B cell (primary cell): ENCODE results near the gene TECR. TPM values are rescaled to one million over a fixed set of nuclear protein-coding genes. Genes with fewer than 3 reads are reported as not detected.

ENCODE experiments used
- ATAC-seq: fragments of 200-7000 bp; cut with Tn5 transposase; one replicate; pipeline ENCODE4 v1.10.0; 2021; ENCODE audit warnings: low read depth, mild to moderate bottlenecking, moderate number of reproducible peaks, moderate library complexity
- CTCF ChIA-PET: fragments of 350-600 bp; sonication (Branson Sonifier 250); formaldehyde crosslinking; loops from one replicate; lab custom pipeline; 2021; ENCODE audit warnings: antibody characterized with exemption, inconsistent platforms; lab: Charles Lee
- POLR2A ChIA-PET: fragments of 350-600 bp; sonication (Branson Sonifier 250); formaldehyde crosslinking; loops from one replicate; lab custom pipeline; 2021; ENCODE audit warnings: antibody characterized with exemption; lab: Charles Lee
- DNase-seq: peaks from one replicate; pipeline ENCODE4 v3.0.0; 2013
- H2AFZ ChIP-seq: 2 replicates; pipeline ENCODE4 v1.6.1; 2012; ENCODE audit warnings: mild to moderate bottlenecking, low read depth, low read length; ENCODE audit not compliant: insufficient read depth, poor library complexity, severe bottlenecking
- H3K27ac ChIP-seq, 2 donors: 1 replicate in 1 of 2; 2 replicates in 1 of 2; pipeline ENCODE4 v1.5.1; 2012 to 2013; ENCODE audit warnings: low read length in 2 of 2, mild to moderate bottlenecking in 2 of 2, moderate library complexity in 1 of 2
- H3K27me3 ChIP-seq, 4 experiments: fragments of 200-600 bp in 1 of 4; sonication (generic) in 1 of 4; replicated peaks in 1 of 4; 1 replicate in 2 of 4; 2 replicates in 2 of 4; pipeline versions ENCODE4 v1.6.1 to v1.7.0; 2013 to 2016; ENCODE audit warnings: low read length in 3 of 4, mild to moderate bottlenecking in 2 of 4, mixed read lengths in 1 of 4, moderate library complexity in 1 of 4; ENCODE audit not compliant: insufficient read depth in 4 of 4, control insufficient read depth in 3 of 4; ENCODE audit errors: control extremely low read depth in 1 of 4
- H3K36me3 ChIP-seq, 2 experiments: replicated peaks in 1 of 2; 1 replicate in 1 of 2; 2 replicates in 1 of 2; pipeline versions ENCODE4 v1.6.1 to v1.7.1; 2013; ENCODE audit warnings: low read length in 1 of 2; ENCODE audit not compliant: insufficient read depth in 2 of 2, control insufficient read depth in 1 of 2; ENCODE audit errors: control extremely low read depth in 1 of 2, extremely low read depth in 1 of 2
- H3K4me1 ChIP-seq, 2 donors: fragments of 200-600 bp in 1 of 2; sonication (generic) in 1 of 2; 1 replicate in 1 of 2; 2 replicates in 1 of 2; pipeline versions ENCODE4 v1.5.1 to v1.6.1; 2013 to 2017; ENCODE audit warnings: low read length in 2 of 2; ENCODE audit not compliant: control insufficient read depth in 2 of 2, insufficient read depth in 2 of 2
- H3K4me2 ChIP-seq: replicated peaks from 2 replicates; pipeline ENCODE3; 2012; ENCODE audit warnings: mild to moderate bottlenecking, low read depth, low read length; ENCODE audit not compliant: poor library complexity, severe bottlenecking
- H3K4me3 ChIP-seq, 5 experiments: fragments of 200-600 bp in 1 of 5; sonication (generic) in 1 of 5; 1 replicate in 3 of 5; 2 replicates in 2 of 5; pipeline versions ENCODE4 v1.5.1 to v1.7.0; 2011 to 2016; ENCODE audit warnings: low read length in 4 of 5, mild to moderate bottlenecking in 4 of 5, low read depth in 2 of 5, control low read depth in 1 of 5, moderate library complexity in 1 of 5; ENCODE audit not compliant: insufficient read depth in 1 of 5; ENCODE audit errors: control extremely low read depth in 1 of 5, extremely low read depth in 1 of 5
- H3K79me2 ChIP-seq: fragments of 200-600 bp; sonication (generic); one replicate; pipeline ENCODE4 v1.6.0; 2016; ENCODE audit warnings: low read length; ENCODE audit not compliant: control insufficient read depth, insufficient read depth
- H3K9ac ChIP-seq: fragments of 200-600 bp; sonication (generic); 2 replicates; pipeline ENCODE4 v1.6.1; 2017; ENCODE audit warnings: mild to moderate bottlenecking, low read length, moderate library complexity
- H3K9me3 ChIP-seq, 3 donors: one replicate each; pipeline versions ENCODE4 v1.6.1 to v1.7.1; 2013; ENCODE audit warnings: low read length in 2 of 3; ENCODE audit not compliant: control insufficient read depth in 2 of 3, insufficient read depth in 1 of 3; ENCODE audit errors: control extremely low read depth in 1 of 3
- H4K20me1 ChIP-seq: 2 replicates; pipeline ENCODE4 v1.6.0; 2012; ENCODE audit warnings: mild to moderate bottlenecking, low read length; ENCODE audit not compliant: insufficient read depth, control insufficient read depth, poor library complexity, severe bottlenecking
- H3K27ac Mint-ChIP-seq: one replicate; pipeline ENCODE4 v1.8.0; 2021; ENCODE audit warnings: mixed read lengths
- H3K27me3 Mint-ChIP-seq: one replicate; pipeline ENCODE4 v1.8.0; 2021; ENCODE audit warnings: mixed read lengths
- H3K4me1 Mint-ChIP-seq: one replicate; pipeline ENCODE4 v1.8.0; 2021; ENCODE audit warnings: mixed read lengths
- H3K4me3 Mint-ChIP-seq: one replicate; pipeline ENCODE4 v1.8.0; 2021; ENCODE audit warnings: mixed read lengths
- H3K9me3 Mint-ChIP-seq: one replicate; pipeline ENCODE4 v1.8.0; 2022; ENCODE audit warnings: mixed read lengths; ENCODE audit not compliant: insufficient read depth
- EZH2 ChIP-seq: IDR thresholded peaks from 2 replicates; pipeline ENCODE4 v1.6.1; 2012; ENCODE audit warnings: borderline replicate concordance, low read depth, mild to moderate bottlenecking, moderate library complexity, low read length; ENCODE audit not compliant: insufficient read depth, poor library complexity, severe bottlenecking
- WGBS: methylation state at CpG from one replicate; pipeline ENCODE4 v1.1.5; 2013; ENCODE audit warnings: missing lambda C conversion rate; ENCODE audit not compliant: insufficient coverage; 5-methylcytosine and 5-hydroxymethylcytosine counted together
- intact Hi-C: fragments of 100-400 bp; cut with micrococcal nuclease; formaldehyde crosslinking; loops from one replicate; pipeline ENCODE4 v1.10.0; 2022
- polyA plus RNA-seq: library from polyadenylated mRNA; depleted of rRNA; stranded (reverse); fragments of >200 nt; gene quantifications from 2 replicates; pipeline ENCODE4 v1.2.3, GENCODE V29; 2012
- total RNA-seq, 2 donors: library from RNA; stranded (reverse); fragments of 120-200 nt in 1 of 2; gene quantifications; 1 replicate in 1 of 2; 2 replicates in 1 of 2; pipeline versions ENCODE4 v1.2.3 to v1.2.4, GENCODE V29; 2013 to 2022
- TF ChIP-seq, protein P1 (sequence below): fragments of 200-600 bp; IDR thresholded peaks from one replicate; pipeline ENCODE4 v1.8.0; 2022; ENCODE audit warnings: antibody characterized with exemption, mild to moderate bottlenecking

TECR gene
- total and polyA plus RNA-seq, 2 donors (not counting 1 experiment from before 2014, with no cell fraction given): 68.9 to 129 TPM

DNA sequence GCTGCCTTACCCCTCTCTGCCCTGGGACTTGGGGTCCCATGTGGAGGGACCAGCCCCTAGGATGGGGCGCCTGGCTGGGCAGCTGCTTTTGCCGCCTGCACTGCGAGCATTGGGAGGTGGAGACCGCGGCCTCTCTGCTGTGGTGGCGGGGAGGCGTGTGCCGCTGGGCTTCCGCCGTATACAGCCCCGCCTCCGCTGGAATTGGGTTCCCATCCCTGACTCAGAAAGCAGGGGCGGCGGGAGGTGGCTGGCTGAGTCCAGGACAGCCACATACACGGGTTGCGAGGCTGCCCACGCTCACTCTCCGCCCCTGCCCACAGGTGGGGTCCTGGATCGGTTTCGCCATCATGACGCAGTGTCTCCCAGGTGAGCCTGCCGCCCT, 35.9 kb downstream of the TECR start:
- no peak overlapping the region for H3K4me3 Mint-ChIP-seq
- H3K27me3 Mint-ChIP-seq: no peaks in the 10 kb centered on the region
- no peak for ATAC-seq
- no peak for TF ChIP-seq EZH2
- TF ChIP-seq, protein P1, sequence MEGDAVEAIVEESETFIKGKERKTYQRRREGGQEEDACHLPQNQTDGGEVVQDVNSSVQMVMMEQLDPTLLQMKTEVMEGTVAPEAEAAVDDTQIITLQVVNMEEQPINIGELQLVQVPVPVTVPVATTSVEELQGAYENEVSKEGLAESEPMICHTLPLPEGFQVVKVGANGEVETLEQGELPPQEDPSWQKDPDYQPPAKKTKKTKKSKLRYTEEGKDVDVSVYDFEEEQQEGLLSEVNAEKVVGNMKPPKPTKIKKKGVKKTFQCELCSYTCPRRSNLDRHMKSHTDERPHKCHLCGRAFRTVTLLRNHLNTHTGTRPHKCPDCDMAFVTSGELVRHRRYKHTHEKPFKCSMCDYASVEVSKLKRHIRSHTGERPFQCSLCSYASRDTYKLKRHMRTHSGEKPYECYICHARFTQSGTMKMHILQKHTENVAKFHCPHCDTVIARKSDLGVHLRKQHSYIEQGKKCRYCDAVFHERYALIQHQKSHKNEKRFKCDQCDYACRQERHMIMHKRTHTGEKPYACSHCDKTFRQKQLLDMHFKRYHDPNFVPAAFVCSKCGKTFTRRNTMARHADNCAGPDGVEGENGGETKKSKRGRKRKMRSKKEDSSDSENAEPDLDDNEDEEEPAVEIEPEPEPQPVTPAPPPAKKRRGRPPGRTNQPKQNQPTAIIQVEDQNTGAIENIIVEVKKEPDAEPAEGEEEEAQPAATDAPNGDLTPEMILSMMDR: no peak
- DNase-seq: no peak
- Histone ChIP-seq H2AFZ (no peak overlapping the region), H3K36me3 (peaks cover 0 to 37% of the 10 kb centered on the region in 2 experiments), H3K4me3 (no peak overlapping the region), H3K27me3 (no peaks in the 10 kb centered on the region), H3K9ac (no peak overlapping the region), H3K9me3 (no peaks in the 10 kb centered on the region), H3K4me2 (no peak overlapping the region), H4K20me1 (peaks cover 65% of the 10 kb centered on the region), H3K4me1 (peaks cover 0 to 2% of the 10 kb centered on the region in 2 donors), H3K27ac (no peak overlapping the region), H3K79me2 (peaks cover 42% of the 10 kb centered on the region)
- H3K4me1 Mint-ChIP-seq: peaks cover 27% of the 10 kb centered on the region
- H3K9me3 Mint-ChIP-seq: no peaks in the 10 kb centered on the region
- CTCF ChIA-PET: no interaction called here
- 97% methylated on average over 22 of the region's 22 CpGs for WGBS
- H3K27ac Mint-ChIP-seq: no peak overlapping the region
- POLR2A ChIA-PET: no interaction called here
- intact Hi-C loops: no loop called here

DNA sequence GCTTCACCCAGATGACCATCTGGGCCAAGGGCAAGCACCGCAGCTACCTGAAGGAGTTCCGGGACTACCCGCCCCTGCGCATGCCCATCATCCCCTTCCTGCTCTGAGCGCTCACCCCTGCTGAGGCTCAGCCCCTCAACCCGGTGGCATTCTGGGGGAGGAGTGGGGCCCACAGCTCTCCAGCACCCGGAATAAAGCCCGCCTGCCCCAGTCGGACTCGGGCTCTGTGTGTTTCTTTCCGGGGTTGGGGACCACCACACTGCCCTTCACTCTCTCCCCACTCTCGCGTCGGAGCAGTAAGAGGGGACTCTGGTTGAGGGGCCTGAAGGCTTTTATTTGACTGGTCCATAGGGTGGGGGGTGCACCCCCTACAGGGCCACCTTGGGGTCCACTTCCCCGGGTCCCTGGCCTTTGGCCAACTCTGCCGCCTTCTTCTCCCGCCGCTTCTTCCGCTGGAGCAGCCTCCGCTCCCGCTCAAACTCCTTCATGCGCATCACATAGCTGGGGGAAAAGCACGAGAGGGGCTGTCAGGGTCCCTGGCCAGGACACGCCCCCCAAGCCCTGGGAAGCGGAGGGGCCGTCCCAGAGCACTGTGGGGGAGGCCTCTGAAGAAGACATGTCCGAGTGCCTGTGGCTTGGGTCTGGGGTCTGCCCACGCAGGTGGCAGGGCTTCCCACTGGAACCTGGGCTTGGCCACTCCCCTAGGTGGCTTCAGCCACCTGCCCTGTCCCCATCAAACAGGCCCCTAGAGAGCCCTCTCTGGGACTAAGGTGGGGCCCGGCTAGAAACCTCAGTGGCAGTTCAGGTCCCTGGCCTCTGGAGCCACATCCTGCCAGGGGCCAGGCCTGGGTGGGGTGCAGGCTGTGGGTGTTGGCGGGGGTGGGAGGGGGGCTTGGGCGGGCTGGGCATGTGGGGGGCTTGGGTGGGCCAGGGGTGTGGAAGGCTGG, 36.6 kb downstream of the TECR start:
- Histone ChIP-seq H3K4me1 (peaks cover 4 to 9% of the 10 kb centered on the region in 2 donors), H3K9me3 (no peaks in the 10 kb centered on the region), H3K27ac (no peak overlapping the region), H3K4me3 (no peak overlapping the region), H3K9ac (no peak overlapping the region), H4K20me1 (peaks cover 63% of the 10 kb centered on the region), H2AFZ (no peak overlapping the region), H3K27me3 (no peaks in the 10 kb centered on the region), H3K36me3 (peaks cover 0 to 37% of the 10 kb centered on the region in 2 experiments), H3K79me2 (peaks cover 41% of the 10 kb centered on the region), H3K4me2 (no peak overlapping the region)
- Mint-ChIP-seq H3K27ac (no peak overlapping the region), H3K27me3 (no peaks in the 10 kb centered on the region), H3K4me1 (peaks cover 31% of the 10 kb centered on the region), H3K4me3 (no peak overlapping the region), H3K9me3 (no peaks in the 10 kb centered on the region)
- 88% methylated on average over 18 of the region's 31 CpGs for WGBS
- DNase-seq: no peak
- ChIA-PET CTCF (interaction anchor here (13.4 kb wide), 1 partner anchor 122 kb away, joined by 681 read pairs; the partner anchor contains the start of gene ZNF333), POLR2A (no interaction called here)
- intact Hi-C loops: no loop called here
- peak; percentile 12 for ATAC-seq
- TF ChIP-seq EZH2: no peak
- TF ChIP-seq, protein P1: no peak
